Panc1 (cell line): Measurements from ENCODE around the gene IL20RB. TPM values are rescaled to one million over a fixed set of nuclear protein-coding genes. Genes with fewer than 3 reads are reported as not detected.

ENCODE experiments used
- ATAC-seq: fragments of 200-7000 bp; cut with Tn5 transposase; 2 replicates; pipeline ENCODE4 v1.9.1; 2020; ENCODE audit warnings: mild to moderate bottlenecking, moderate library complexity
- BruUV-seq: library from RNA; stranded (reverse); fragments of 400-500 nt; replicated peaks from 2 replicates; lab custom pipeline; 2021; lab: Mats Ljungman, UMichigan
- CTCF ChIA-PET: fragments of 300-600 bp; sonication (Branson Sonifier 250); formaldehyde crosslinking; loops from one replicate; lab custom pipeline; 2022; ENCODE audit warnings: antibody characterized with exemption; lab: Charles Lee
- POLR2A ChIA-PET: fragments of 300-600 bp; sonication (Branson Sonifier 250); formaldehyde crosslinking; loops from one replicate; lab custom pipeline; 2022; ENCODE audit warnings: antibody characterized with exemption; lab: Charles Lee
- DNase-seq: peaks from one replicate; pipeline ENCODE4 v3.0.0-alpha.2; 2010; ENCODE audit warnings: low read depth, low spot score
- H3K27ac ChIP-seq: 2 replicates; pipeline ENCODE4 v1.5.1; 2011; ENCODE audit warnings: mild to moderate bottlenecking, low read length, inconsistent platforms
- H3K27me3 ChIP-seq: fragments of 200-500 bp; sonication (Bioruptor generic); 2 replicates; pipeline ENCODE4 v1.6.0; 2014; ENCODE audit warnings: low read length, inconsistent platforms; ENCODE audit not compliant: control insufficient read depth, insufficient read depth
- H3K36me3 ChIP-seq: fragments of 200-500 bp; sonication (Bioruptor generic); 2 replicates; pipeline ENCODE4 v1.5.1; 2014; ENCODE audit warnings: inconsistent platforms, mild to moderate bottlenecking, low read length, moderate library complexity; ENCODE audit not compliant: control insufficient read depth, insufficient read depth
- H3K4me1 ChIP-seq: 2 replicates; pipeline ENCODE4 v1.5.1; 2011; ENCODE audit warnings: inconsistent platforms, mild to moderate bottlenecking, low read length, moderate library complexity; ENCODE audit not compliant: control insufficient read depth, insufficient read depth
- H3K4me3 ChIP-seq, 2 experiments: 2 replicates each; pipeline ENCODE4 v1.5.1; 2011 to 2012; ENCODE audit warnings: low read depth in 2 of 2, low read length in 2 of 2, mild to moderate bottlenecking in 2 of 2, inconsistent platforms in 1 of 2, moderate library complexity in 1 of 2
- H3K9me3 ChIP-seq: fragments of 200-500 bp; sonication (Bioruptor generic); 2 replicates; pipeline ENCODE4 v1.5.1; 2014; ENCODE audit warnings: low read depth, mild to moderate bottlenecking, inconsistent platforms, low read length, moderate library complexity; ENCODE audit not compliant: control insufficient read depth, insufficient read depth
- CTCF ChIP-seq: fragments of 450-650 bp; IDR thresholded peaks from 2 replicates; pipeline ENCODE4 v1.5.1; 2017; ENCODE audit warnings: mild to moderate bottlenecking
- POLR2AphosphoS5 ChIP-seq: IDR thresholded peaks from 2 replicates; pipeline ENCODE4 v1.6.1; 2012; ENCODE audit warnings: mild to moderate bottlenecking, low read depth, low read length, moderate library complexity
- REST ChIP-seq, 2 experiments: IDR thresholded peaks; 2 replicates each; pipeline ENCODE4 v1.6.1; 2011 to 2012; ENCODE audit warnings: low read depth in 2 of 2, control low read depth in 1 of 2, low read length in 1 of 2, mild to moderate bottlenecking in 1 of 2, moderate library complexity in 1 of 2; ENCODE audit not compliant: insufficient read depth in 1 of 2
- SIN3A ChIP-seq: IDR thresholded peaks from 2 replicates; pipeline ENCODE4 v1.6.1; 2012; ENCODE audit warnings: low read depth, mild to moderate bottlenecking, low read length, moderate library complexity, borderline replicate concordance; ENCODE audit not compliant: insufficient read depth
- TCF7L2 ChIP-seq: IDR thresholded peaks from 2 replicates; pipeline ENCODE4 v1.6.1; 2011; ENCODE audit warnings: mild to moderate bottlenecking, low read depth, low read length, inconsistent platforms
- in situ Hi-C: cut with HindIII; loops from 2 replicates; pipeline ENCODE4 v1.10.0; 2016; ENCODE audit warnings: low sequenced_read_pairs, low pct_unique_long_range_greater_than_20kb
- intact Hi-C: fragments of 100-400 bp; cut with micrococcal nuclease; formaldehyde crosslinking; loops from one replicate; pipeline ENCODE4 v1.10.0; 2022; ENCODE audit not compliant: unreplicated experiment
- total RNA-seq: library from RNA; stranded (reverse); gene quantifications from one replicate; pipeline ENCODE4 v1.2.1, GENCODE V29; 2021; ENCODE audit not compliant: unreplicated experiment

IL20RB gene
- total RNA-seq, 1 experiment from 2014 or later = 1.7 TPM

GRCh38 chr3:137011153-137011552 lies 53.4 kb downstream of the IL20RB start:
- Histone ChIP-seq H3K9me3 (no peaks in the 10 kb centered on the region), H3K4me3 (no peak overlapping the region), H3K36me3 (no peaks in the 10 kb centered on the region), H3K27me3 (no peaks in the 10 kb centered on the region), H3K4me1 (peaks cover 3% of the 10 kb centered on the region), H3K27ac (no peak overlapping the region)
- intact Hi-C loops = loop anchor here (10.0 kb wide), 1 partner anchor 656 kb away; no protein-coding TSS in a partner anchor
- no peak for DNase-seq
- no TSS peak for BruUV-seq
- no peak for ATAC-seq
- no peak for TF ChIP-seq TCF7L2
- no peak for TF ChIP-seq POLR2AphosphoS5
- TF ChIP-seq REST (IDR thresholded peaks at IDR 0.05; ENCODE audit: insufficient read depth in 1 of 2, low read depth in 2 of 2, low read length in 1 of 2) = no peak
- TF ChIP-seq SIN3A = no peak
- TF ChIP-seq CTCF = no peak
- in situ Hi-C loops = no loop called here
- POLR2A ChIA-PET = no interaction called here
- CTCF ChIA-PET = no interaction called here

GRCh38 chr3:137012097-137012501 lies 54.3 kb downstream of the IL20RB start:
- no peak for DNase-seq
- ATAC-seq = no peak
- H3K36me3 ChIP-seq = no peaks in the 10 kb centered on the region
- H3K27ac ChIP-seq = no peak overlapping the region
- intact Hi-C loops = loop anchor here (10.0 kb wide), 1 partner anchor 657 kb away; no protein-coding TSS in a partner anchor
- H3K9me3 ChIP-seq = no peaks in the 10 kb centered on the region
- H3K27me3 ChIP-seq = no peaks in the 10 kb centered on the region
- H3K4me3 ChIP-seq = no peak overlapping the region
- ChIA-PET CTCF (interaction anchor here (0.6 kb wide), 1 partner anchor 793 kb away, joined by 3 read pairs; no protein-coding TSS in a partner anchor), POLR2A (no interaction called here)
- in situ Hi-C loops = no loop called here
- H3K4me1 ChIP-seq = peaks cover 3% of the 10 kb centered on the region
- TF ChIP-seq SIN3A = no peak
- TF ChIP-seq POLR2AphosphoS5 = no peak
- TF ChIP-seq CTCF = no peak
- no peak for TF ChIP-seq TCF7L2
- TF ChIP-seq REST (IDR thresholded peaks at IDR 0.05; ENCODE audit: insufficient read depth in 1 of 2, low read depth in 2 of 2, low read length in 1 of 2) = no peak
- no TSS peak for BruUV-seq
